NCI-H2227 (cell line): Measurements from ENCODE around the gene PRMT5.
"Not testable (repeated sequence)": the region's sequence is repeated elsewhere in the genome, so short reads cannot be mapped to it uniquely, and the experiment has no call there.

Experiments
- DNase-seq: peaks from one replicate; lab custom pipeline; 2025; ENCODE audit not compliant: unreplicated experiment; lab: John Stamatoyannopoulos, UW

The PRMT5 gene

DNA sequence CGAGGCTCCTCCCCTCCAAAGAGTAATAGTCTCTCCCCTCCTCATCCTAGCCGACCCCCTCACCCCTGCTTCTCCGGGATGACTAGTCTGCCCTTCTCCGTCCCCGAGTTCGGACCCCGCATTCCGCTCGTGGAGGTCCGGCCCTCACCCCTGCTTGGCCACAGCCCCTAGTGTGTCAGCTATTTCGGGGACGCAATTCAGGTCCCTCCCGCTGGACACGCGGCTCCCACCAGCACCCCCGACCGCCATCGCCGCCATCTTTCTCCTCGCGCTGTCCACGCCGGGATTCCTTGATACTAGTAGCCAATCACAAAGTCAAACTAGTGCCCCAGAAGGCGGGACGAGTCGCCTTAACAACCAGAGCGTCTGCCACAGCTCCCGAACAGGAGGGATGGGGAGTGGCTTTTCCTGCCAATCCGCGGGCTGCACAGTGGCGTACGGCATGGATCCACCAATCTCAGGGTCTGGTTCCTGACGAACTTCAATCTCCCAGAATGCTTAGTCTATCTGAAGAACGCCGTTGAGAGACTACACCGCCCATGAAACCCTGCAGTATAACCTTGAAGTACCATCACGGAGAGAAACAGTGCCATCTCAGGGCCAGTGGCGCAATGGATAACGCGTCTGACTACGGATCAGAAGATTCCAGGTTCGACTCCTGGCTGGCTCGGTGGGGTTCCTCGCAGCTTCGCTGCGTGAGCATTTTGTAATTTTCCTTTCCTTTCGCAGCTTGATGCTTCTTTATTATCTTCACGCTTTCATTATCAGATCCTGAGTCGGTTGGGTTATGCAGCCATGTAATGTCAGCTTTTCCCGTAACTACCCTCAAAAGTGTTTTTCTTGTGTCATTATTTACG, at the start of gene PRMT5:
Gene PRMT5 (minus strand): TSS at position 273 of the 857 bp plus-strand sequence. CDS start 15 bp downstream, at position 258.
- peak; percentile 99 for DNase-seq

DNA sequence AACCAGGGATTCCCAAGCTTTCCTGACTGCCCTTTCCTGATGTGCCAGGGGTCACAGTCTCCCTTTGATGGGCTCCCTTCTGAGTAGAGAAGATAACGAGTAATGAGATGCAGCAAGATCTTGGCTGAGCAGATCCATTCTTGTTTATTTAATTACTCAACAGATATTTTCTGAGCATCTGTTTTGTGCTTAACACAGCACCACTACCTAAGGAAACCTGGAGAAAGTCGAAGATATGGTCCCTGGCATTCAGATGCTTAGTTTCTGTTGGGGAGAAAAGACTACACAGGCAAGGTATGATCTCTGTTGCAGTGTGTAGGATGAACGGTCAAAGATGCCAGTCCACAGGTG, 49.3 kb upstream of the PRMT5 start:
- DNase-seq: no peak

DNA sequence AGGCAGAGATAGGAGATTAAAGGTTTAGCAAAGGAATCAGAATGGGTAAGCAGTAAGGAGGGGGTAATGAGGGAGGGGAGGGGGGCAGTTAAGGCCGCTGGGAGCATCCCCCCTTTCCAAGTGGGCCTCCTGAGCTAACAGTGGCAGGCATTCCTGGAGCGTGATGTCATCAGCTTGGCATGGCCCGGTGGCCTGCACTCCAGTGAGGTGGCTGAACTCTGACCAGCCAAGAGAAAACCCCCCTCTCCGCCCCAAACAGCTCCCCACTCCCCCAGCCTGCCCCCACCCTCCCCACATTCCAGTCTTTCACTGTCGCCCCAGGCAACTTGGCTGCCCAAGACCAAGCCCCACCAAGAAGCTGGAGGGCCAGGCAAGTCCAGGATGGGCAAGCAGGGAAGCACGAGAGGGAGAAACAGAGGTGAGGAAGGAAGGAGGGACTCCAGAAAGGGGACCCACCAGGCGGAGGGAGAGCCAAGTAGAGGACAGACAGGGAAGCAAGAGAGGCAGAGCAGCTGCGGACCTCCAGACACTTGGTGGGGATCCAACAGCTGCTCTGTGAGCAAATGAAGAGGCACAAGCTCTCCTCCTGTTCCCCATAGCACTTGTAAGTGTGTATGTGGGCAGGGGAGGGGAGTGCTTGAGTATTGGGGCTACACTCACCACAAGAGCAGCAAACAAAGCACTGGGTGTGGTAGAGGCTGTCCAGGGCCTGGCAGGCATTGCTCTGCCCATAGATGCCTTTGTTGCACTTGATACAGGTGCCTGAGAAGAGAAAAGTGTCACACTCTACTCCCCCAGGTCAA, 48.7 kb upstream of the PRMT5 start:
- DNase-seq: no peak

DNA sequence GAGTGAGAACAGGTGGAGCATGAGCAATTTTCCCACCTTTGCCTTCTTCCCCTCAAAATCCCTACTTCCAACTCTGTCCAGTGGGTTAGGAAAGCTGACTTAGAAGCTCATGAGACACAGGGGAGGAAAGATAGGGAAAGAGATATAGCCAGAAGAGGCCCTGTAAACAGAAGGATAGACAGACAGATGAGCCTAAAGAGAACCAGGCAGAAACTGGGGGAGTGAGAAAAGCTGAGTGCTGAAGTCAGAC, 48.2 kb upstream of the PRMT5 start:
- DNase-seq: no peak

DNA sequence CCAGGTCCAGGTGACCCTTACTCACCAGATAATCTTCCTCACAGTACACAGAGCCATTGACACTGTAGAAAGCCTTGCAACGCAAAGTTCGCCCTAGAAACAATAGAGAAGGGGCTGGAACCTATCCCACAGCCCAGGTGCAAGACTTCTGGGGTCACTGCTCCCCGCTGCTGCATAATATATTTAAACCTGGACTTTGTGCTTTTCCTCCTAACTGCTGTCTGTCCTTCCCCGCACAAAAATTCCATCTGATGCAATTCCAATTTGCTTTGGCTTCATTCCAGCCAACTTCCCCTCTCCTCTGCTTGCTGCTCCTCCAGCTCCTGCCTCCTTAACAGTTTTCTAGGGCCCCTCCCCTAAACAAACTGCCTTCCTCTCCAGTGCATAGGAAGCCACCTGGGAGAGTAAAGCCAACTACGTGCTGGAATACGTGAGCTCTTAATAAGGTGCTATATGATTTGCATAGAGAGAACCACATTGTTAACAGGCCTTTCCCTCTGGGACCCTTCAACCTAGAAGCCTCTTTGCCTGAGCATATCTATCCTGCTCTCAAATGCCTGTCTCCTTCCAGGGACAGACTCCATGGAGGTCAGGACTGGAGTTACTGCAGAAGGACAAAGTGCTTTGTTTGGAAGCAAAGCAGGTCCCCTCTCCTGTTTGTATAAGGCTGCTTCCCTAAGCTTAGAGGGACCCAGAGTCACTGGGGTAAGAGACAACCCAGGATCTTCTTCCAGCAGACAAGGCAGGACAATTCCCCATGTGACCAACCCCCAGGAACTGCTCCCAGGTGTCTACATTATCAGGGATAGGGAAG, 47.7 kb upstream of the PRMT5 start:
- DNase-seq: no peak

DNA sequence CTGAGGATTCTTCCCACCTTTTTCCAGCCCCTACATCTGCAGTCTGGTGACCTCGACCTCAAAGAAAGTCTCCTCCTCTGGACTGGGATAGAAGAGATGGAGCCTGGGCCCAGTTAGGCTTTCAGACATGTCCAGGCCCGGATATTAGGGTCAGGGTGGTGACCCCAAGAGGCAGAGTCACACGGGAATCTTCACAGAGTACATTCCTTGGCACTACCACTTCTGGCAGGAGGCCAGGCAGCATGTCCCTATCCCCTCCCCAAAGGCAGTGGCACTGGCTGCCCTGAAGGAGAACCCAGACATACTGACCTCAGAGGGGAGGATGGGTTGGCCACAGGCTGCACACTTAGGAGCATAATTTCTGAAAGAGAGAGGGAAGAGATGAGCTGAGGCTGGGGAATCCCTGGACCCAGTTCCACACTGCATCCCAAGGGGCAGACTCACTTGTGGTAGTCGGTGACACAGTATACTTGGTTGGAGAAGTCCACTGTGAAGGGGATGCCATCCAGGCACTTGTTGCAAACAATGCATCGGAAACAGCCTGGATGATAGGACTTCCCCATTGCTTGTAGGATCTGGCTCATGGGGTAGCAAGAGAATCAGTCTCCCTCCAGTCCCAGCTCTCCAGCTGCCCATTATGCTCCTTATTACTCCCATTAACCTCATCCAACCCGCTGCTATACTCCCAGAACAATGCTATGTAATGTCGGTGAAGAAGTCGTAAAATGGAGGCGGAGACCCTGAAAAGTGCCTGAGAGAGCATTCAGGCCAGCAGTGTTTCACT, 45.5 kb upstream of the PRMT5 start:
- DNase-seq: no peak

DNA sequence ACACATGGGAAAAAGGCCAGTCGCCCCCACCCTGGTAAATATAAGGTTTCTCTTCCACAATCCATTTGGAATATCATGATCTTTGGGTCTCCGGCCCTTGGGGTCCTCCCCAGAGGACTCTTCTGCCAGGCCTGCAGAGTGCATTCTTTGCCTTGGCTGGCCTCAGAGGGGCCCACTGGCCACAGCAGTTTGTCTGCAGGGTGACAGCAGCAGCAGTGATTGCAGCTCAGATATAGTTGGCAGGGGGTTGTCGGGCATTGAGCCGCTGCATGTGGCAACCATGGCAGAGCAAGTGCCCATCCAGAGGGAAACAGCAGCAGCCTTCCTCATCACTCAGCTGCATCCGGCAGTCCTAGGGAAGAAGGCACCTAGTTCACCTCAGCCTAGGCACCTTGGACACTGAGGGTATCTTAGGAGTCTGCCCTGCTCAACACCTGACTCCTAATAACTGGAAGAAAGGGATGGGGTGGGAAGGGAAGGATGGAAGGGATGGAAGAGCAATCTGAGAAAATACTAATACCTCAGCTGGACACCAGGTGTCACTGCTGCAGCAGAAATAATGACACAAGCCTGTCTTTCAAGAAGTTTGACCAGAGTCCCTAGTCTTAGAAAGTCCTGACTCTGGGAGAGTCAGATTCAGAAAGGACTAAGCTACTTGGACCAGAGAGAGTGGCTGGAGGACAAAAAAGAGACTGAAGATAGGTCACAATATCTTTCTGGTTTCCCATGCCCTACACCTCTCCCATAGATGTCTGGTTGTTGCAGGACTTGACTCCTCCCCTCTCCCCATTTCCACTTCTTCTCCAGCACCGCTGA, 44.2 kb upstream of the PRMT5 start:
- DNase-seq: peak; percentile 59

DNA sequence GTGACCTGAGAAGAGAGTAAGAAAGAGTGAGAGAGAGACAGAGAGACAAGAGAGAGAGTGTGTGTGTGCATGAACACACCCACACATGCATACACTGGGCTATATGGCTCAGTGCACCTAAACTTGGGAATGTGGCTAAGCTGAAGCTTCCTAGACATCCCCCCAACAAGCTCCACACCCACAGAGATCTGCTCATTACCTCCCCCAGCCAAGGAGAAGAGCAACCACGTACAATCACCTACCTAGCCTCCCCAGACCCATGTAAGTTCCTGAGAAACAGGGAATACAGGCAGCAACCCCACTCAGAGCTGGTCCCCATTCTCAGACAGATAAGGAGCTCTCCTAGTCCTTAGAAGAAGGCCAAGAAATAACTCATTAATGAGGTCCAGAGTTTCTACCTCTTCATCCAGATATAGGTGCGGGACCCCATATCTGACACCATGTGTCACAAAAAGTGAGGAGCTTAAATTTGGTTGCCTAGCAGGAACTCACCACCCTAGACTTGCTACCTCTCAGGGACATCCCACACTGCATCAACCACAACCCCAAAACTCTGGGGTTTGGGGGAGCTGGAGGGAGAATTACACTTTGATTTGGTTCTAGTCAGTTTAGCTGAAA, 43.2 kb upstream of the PRMT5 start:
- DNase-seq: no peak

DNA sequence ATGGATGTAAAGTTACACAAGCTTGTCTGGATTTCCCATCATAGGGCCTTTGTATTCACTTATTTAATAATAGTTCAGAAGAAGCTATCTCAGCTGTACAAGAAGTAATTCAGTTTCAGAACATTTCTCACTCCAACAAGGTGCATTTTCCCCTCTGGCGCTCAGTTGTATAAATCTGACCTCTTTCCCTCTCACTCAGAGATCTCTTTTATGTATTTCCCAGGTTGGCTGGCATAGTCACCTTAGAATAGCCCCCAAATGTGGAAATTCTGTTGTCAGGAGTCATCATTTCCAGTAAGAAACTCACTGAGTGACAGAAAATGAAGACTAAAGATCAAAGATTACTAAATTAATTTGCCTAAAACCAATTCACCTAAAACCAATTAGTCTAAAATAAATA, 42.0 kb upstream of the PRMT5 start:
- no peak for DNase-seq

DNA sequence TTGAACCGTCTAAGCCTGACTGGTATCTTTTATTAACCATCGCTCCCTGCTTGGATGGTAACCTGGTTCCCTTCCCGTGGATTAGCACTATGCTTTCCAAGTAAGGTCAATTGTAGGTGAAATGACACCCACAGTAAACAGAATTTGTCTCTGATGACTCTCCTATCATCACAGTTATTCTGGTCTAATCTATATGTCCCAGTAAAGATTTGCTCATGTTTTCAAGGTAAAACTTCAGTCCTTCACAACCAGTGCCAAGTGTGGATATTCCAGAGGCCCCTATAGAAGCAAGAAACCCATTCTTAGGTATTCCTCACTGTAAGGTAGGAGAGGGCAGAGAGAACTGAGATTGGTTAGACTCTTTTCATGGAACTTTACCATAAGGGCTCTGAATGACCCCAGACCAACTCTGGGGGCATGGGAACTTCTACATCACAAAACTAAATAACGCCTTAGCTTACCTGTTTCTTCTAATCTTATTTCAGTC, 37.6 kb upstream of the PRMT5 start:
- DNase-seq: no peak

DNA sequence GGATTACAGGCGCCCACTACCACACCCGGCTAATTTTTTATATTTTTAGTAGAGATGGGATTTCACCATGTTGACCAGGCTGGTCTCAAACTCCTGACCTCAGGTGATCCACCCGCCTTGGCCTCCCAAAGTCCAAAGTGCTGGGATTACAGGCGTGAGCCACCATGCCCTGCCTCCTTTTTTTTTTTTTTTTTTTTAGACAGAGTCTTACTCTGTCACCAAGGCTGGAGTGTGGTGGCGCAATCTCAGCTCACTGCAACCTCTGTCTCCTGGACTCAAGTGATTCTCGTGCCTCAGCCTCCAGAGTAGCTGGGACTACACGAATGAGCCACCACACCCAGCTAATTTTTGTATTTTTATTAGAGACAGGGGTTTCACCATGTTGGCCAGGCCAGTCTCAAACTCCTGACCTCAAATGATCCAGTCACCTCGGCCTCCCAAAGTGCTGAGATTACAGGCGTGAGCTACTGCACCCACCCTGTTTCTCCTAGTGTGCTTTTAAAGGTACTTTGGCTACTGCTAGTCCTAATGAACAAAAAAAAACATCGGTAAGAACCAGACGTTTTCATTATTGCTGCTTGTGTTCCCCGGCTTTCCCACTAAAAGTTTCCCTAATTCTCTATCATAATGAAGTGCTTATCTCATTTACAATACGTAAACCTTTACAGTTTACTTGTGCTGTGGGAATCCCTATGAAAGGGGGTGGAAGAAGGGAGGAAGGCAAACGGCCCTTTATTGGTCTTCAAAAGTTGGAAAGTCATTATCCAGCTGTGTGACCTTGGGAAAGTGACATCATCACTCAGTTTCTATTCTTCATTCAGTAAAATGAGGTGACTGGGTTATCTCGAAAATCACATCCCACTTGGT, 37.0 kb upstream of the PRMT5 start:
- not testable (repeated sequence) for DNase-seq

DNA sequence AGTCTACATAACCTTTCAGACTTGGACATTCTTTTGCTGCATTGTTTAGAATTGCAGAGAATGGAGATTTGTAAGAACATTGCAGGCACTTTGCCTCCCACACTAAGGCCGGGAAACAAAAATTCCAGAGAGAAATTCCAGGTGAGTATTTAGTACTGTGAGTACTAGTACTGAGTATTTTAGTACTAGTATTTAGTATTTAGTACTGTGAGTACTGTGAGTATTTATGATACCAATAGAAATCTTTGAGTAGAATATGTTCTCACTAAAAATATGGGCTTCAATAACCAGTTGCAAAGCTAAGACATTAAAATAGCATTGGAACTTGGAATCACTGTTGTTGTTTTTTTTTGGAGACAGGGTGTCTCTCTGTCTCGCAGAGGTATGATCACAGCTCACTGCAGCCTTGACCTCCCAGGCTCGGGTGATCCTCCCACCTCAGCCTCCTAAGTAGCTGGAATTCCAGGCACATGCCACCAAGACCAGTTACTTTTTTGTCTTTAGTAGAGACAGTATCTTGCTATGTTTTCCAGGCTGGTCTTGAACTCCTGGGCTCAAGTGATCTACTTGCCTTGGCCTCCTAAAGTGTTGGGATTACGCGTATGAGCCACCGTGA, 33.0 kb upstream of the PRMT5 start:
- no peak for DNase-seq

DNA sequence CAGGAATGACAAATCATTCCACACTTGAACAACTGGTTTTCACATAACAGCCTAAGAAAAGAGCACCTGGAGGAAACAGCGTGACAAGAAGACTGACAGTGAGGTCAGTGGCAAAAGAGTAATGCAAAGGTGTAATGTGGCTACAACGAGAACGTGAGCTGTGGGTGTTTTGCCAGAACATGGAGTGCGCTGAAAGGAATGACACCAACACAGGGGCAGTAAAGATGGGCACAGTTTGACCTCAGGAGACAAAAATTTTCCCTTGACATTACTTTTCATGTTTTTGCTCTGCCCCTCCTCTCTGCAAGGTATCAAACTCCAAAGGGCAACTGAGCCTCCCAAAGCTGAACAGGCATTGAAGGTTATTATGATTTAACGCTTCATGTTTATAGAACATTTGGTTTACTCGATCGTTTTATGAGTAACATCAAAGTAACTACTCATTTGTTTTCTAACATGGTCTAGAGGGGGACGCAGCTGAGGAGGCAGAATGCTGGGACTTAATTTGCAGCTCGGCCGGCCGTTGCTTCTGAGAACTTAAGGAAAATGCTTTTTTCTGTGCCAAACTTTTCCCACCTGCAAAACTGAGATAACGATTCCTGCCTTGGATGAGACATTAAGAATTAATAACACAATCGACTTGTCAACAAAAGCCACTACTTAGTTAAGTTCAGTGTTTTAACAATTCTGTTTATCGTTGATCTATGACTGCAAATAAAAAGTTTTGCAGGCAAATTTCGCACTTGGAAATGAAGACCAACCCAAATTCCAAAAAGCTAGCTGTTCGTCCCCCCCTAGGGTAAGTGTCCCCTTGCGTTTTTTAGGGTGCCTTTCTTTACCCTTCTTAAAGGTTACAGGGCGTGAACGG, 26.8 kb upstream of the PRMT5 start:
- DNase-seq: no peak

DNA sequence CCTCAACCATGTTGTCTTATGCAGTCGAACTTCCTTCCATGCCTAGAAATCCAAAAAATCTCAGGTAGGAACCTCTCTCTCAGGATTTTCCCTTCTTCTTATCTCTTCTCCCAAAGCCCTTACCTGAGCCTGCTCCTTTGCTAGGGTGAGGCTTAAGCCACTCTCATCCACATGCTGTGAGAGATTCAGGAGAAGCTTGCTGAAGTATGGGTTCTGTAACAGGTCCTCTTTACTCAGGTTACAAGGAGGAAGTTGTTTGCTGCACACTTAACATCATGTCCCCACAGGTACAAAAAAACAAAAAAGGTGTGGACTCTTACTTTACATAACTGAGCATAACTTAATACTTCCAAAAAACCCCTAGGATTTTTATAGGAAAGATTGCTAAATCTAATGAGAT, 23.2 kb upstream of the PRMT5 start:
- no peak for DNase-seq

DNA sequence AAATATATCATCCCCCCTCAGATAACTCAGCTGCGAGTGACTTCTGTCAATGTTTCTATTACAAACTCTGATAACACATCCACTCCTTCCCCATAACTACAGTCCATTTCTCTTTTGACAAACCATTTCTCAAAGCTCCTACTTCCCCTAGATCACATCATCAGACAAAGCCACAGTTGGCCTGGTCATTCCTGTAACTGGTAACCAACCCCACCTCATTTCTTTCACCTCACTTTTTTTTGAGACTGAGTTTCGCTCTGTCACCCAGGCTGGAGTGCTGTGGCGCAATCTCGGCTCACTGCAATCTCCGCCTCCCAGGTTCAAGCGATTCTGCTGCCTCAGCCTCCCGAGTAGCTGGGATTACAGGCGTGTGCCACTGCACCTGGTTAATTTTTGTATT, 22.6 kb upstream of the PRMT5 start:
- not testable (repeated sequence) for DNase-seq

DNA sequence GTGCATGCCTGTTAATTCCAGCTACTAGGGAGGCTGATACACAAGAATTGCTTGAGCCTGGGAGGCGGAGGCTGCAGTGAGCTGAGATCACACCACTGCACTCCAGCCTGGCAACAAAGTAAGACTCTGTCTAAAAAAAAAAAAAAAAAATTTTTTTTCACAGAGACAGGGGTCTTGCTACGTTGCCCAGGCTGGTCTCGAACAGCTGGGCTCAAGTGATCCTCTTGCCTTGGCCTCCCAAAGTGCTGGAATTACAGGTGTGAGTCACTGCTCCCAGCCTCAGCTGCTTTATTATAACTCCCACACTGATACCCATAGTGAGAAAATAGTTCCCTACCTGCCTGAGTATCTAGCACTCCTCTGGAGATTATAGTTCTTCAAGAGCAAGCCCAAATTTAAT, 16.5 kb upstream of the PRMT5 start:
- DNase-seq: no peak

DNA sequence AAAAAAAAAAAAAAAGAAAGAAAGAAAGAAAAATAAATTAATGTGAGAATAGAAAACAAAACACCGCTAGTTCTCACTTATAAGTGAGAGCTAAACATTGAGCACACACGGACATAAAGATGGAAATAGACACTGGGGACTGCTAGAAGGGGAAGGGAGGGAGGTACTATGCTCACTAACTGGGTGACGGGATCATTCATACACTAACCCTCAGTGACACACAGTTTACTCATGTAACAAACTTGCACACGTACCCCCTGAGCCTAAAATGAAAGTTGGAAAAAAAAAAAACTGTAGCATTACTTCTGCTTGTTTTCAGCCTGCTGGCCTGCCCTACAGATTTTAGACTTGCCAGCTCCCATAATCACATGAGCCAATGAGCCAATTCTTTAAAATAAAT, 10.5 kb upstream of the PRMT5 start:
- DNase-seq: no peak
